HG03139 (cell line): ENCODE results near the gene KCNJ14.

Experiments
- ATAC-seq: cut with Tn5 transposase; IDR thresholded peaks from one replicate; pipeline ENCODE4 v1.9.1; 2021; ENCODE audit not compliant: unreplicated experiment

Gene KCNJ14

DNA sequence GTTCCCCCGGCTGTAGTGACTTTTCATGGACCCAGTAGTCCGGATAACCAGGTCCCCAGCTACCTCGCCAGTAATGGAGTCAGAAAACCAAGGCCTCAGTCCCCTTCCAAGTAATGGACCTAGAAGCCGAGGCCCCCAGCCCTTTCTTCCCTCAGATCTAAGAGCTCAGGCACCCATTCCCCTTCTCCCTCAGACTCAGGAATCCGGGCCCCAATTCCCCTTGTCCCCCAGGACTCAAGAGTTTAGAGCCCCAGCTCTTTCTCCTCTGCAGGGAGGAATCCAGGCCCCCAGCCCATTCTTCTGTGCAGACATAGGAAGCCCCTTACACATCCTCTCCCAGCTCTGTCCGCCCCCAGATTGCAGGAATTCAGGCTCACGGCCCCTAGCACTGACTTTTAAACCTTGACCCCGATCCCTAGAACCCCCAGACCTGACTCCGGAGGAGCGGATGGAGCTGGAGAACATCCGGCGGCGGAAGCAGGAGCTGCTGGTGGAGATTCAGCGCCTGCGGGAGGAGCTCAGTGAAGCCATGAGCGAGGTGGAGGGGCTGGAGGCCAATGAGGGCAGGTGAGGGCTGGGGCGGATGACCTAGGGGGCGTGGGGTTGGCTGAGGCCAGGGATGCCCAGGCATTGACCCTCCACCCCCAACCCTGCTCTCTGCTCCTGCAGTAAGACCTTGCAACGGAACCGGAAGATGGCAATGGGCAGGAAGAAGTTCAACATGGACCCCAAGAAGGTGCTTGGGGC, 14.7 kb downstream of the KCNJ14 start:
- ATAC-seq = no peak

GRCh38 chr19:48470856-48471255, 15.5 kb downstream of the KCNJ14 start:
- ATAC-seq = no peak

DNA sequence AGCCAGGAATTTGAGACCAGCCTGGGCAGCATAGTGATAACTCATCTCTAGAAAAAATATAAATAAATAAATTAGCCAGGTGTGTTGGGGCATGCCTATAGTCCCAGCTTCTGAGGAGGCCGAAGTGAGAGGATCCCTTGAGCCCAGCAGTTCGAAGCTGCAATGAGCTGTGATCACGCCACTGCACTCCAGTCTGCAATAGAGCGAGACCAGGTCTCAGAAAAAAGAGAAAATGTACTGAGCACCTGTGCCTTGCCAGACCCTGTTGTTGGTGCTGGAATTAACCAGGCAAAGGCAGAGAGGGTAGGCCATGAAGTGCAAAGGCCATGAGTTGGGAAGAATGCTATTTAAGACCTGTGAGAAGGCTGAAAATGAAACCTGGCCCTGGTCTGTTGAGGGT, 16.5 kb downstream of the KCNJ14 start:
- no peak for ATAC-seq

DNA sequence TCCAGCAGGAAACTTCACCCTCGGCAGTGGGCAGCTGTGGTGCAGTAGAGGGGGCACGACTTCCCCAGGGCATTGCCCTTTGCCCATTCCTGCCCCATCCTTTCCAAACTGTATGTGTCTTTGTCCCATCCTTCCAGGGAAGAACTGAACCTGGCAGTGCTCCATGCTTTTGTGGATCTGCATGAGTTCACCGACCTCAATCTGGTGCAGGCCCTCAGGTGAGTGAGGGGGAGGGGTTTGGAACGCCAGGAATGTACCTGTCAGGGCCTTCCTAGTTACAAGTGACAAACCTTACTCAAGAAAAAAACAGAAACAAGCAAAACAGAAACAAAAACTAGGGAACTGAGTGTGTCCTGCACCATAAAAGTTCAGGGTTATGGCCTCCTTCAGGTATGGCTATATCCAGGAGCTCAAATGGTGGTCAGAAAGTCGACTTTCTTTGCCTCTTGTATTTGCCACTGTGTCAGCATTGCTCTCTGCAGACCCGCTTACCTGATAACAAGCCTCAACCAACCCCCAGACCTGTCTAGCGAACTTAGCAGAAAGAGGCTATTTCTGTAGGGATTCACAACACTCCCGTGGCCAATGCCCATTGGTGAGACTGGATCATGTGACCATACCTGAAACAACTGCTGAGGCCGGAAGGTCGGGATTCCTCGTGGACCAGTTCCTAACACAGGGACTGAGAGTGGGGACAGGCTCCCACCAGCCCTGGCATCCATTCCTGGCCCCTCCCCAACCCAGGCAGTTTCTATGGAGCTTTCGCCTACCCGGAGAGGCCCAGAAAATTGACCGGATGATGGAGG, 18.0 kb downstream of the KCNJ14 start:
- ATAC-seq = no peak

GRCh38 chr19:48474084-48474592, 18.8 kb downstream of the KCNJ14 start:
- ATAC-seq = no peak

DNA sequence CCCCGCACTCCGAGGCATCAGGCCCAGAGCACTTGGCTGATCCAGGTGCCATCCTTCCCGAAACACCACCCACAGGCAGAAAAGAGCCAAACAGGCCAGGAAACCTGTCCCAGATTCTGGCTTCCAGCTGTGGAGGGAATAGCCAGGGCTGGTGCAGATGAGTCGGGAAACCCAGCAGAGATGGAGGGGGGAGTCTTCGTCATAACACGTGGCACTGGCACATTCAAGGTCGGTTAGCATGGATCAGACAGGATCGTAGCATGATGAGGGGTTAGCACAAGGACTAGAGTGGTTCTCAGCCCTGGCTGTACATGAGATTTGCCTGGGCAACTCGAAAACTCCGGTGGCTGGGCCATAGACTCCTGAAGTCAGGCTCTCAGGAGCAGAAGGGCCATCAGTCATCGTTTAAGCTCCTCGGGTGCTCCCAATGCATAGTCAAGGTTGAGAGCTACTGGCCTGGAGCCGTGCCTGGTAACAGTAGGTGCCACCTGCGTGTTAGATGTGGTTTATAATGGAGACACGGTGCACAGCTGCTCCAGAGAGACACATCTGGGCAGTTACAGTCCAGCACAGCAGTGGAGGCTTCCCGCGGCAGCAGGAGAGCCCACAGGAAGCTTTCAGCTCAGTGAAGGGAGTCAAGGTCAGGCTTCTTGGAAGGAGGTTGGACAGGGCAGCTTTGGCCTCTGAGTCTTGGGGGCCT, 20.1 kb downstream of the KCNJ14 start:
- no peak for ATAC-seq

GRCh38 chr19:48476176-48476575, 20.8 kb downstream of the KCNJ14 start:
- ATAC-seq = no peak

DNA sequence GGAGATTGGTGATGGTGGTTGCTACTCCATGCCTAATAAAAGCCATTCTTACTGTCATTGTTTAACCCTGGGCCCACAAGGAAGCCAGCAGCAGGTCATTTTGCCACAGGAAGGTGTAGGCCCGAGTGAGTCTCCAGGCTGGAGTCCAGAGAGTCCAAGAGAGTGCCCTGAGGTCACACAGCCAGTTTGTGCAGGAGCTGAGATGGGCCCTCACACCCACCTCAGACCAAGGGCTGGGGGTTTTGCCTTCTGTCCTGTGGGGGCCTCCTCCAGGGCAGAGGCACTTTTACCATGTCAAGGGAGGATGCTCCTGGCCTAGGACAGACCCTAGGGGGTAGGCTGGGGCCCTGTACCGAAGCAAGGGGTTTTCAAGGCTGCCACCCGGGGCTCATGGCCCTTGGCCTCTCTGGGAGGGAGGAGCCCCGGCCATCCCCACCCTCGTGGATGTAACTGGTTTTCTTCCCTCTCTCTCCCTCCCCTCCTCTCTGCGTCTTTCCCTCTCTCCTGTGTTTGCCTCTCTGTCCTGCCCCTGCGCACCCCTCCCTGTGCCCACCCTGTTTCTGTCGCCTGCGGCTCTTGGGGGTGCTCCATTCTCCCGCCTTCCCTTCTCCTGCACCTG, 21.8 kb downstream of the KCNJ14 start:
- ATAC-seq = no peak

GRCh38 chr19:48477698-48478338, 22.4 kb downstream of the KCNJ14 start:
- no peak for ATAC-seq

DNA sequence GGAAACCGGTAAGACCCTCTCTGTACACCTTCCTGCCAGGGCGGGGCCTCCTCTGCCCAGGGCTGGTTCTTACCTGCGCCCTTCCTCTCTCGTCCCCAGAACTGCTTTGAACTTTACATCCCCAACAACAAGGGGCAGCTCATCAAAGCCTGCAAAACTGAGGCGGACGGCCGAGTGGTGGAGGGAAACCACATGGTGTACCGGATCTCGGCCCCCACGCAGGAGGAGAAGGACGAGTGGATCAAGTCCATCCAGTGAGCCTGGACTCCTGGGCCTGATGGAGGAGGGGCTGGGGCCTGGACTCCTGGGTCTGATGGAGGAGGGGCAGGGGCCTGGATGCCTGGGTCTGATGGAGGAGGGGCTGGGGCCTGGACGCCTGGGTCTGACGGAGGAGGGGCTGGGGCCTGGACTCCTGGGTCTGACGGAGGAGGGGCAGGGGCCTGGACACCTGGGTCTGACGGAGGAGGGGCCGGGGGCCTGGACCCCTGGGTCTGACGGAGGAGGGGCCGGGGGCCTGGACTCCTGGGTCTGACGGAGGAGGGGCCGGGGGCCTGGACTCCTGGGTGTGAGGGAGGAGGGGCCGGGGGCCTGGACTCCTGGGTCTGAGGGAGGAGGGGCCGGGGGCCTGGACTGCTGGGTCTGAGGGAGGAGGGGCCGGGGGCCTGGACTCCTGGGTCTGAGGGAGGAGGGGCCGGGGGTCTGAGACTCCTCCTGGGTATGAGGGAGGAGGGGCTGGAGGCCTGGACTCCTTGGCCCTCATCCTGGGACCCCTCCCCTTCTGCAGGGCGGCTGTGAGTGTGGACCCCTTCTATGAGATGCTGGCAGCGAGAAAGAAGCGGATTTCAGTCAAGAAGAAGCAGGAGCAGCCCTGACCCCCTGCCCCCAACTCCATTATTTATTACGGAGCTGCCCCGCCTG, 23.2 kb downstream of the KCNJ14 start:
- ATAC-seq = no peak

- ATAC-seq = no peak
Measured at GRCh38 chr19:48479686-48480085, 24.3 kb downstream of the KCNJ14 start.

GRCh38 chr19:48480183-48480557, 24.8 kb downstream of the KCNJ14 start:
- ATAC-seq = no peak

- no peak for ATAC-seq
Measured at GRCh38 chr19:48480558-48481500, 25.5 kb downstream of the KCNJ14 start.

DNA sequence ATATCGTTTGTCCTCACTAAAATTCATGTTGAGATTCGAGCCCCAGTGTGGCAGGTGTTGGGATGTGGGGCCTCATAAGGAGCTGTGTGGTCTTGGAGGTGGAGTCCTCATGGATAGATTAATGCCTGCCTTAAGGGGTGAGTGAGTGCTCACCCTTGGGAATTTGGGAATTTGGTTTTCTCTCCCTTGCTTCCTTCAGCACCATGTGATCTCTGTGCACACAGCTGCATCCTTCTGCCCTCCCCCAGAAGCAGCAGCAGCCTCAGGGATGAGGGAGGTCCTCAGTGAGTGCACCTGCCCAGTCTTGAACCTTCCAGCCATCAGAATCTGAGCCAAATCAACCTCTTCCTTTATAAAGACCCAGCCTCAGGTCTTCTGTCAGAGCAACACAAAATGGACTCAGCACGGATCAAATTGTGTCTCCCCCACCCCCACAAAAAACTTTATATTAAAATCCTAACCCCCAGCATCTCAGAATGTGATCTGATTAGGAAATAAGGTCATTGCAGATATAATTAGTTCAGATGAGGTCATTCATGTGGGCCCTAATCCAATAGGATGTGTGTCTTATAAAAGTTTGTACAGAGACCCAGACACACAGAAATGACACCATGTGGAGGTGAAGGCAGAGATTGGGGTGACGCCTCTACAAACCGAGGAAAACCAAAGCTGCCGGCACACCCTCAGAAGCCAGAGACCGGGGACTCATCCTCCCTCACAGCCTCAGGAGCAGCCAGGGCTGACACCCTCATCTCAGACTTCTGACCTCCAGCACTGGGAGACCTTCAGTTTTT, 26.7 kb downstream of the KCNJ14 start:
- no peak for ATAC-seq

DNA sequence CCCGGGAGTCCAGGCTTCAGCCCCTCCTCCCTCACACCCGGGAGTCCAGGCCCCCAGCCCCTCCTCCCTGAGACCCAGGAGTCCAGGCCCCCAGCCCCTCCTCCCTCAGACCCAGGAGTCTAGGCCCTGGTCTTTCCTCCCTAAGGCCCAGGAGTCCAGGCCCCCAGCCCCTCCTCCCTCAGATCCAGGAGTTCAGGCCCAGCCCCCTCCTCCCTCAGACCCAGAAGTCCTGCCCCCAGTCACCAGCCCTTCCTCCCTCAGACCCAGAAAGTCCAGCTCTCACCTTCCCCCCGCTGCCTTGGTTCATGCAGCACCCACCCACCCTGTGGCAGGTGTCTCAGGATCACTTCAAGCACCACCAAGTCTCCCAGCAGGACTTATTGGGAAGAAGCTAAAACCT, 27.9 kb downstream of the KCNJ14 start:
- ATAC-seq = no peak

GRCh38 chr19:48484247-48484893, 29.0 kb downstream of the KCNJ14 start:
- ATAC-seq = no peak

DNA sequence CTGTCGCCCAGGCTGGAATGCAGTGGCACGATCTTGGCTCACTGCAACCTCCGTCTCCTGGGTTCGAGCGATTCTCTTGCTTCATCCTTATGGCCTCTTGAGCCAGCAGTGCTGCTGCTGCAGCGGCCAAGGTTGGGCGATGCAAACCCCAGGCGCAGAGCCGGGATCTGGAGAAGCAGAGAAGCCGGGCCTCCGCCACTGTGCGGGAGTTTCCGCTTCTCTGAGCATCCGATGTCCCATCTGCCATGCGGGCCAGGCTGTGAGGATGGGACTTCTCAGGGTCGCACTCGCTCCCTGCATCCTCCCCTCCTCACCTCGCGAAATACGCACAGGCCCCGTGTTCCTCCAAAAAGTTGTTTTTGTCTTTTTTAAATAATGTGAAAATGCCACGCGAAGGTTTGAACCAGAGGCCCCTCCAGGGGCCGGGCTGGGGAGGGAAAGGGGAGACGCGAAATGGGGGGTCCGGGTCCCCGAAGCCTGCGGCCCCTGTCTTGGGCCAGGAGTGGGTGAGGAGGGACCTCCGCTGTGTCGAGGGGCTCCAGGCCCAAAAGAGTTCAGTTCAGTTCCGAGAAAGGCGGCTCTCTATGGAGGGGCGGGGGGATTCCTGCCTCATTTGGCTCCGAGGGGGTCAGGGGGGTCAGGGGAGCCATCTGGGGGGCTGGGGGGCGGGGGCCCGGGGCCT, 29.7 kb downstream of the KCNJ14 start:
- ATAC-seq = no peak
